ENCODE measurements around the gene CNNM2.

DNA sequence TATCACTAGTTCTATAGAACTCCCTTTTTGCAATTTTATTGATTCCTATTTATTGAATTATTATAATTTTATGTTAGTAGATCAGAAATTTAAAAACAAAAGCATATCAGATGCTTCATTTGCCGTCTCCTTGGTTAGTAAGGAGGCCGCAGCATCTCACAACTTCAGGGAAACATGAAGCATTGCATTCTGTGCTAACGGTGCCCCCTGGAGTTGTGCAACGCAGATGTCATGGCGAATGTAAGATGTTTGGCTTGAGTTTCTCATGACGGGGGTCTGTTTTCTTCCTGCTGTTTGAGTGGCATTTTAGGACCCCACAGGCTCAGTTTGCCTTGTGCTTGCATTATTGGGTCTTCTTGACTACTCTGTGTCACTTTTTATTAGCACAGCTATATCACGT lies 124.8 kb downstream of the CNNM2 start:
- TF ChIP-seq ZBTB8A (tag by site-specific recombination; IDR thresholded peaks at IDR 0.05) (no peak), ZNF140 (tag by site-specific recombination; IDR thresholded peaks at IDR 0.05) (no peak), KLF9 (tag by site-specific recombination; IDR thresholded peaks at IDR 0.05; ENCODE audit: low read depth) (no peak), YY1 (tag by site-specific recombination; IDR thresholded peaks at IDR 0.05) (no peak)
- TF ChIP-seq, protein P1, sequence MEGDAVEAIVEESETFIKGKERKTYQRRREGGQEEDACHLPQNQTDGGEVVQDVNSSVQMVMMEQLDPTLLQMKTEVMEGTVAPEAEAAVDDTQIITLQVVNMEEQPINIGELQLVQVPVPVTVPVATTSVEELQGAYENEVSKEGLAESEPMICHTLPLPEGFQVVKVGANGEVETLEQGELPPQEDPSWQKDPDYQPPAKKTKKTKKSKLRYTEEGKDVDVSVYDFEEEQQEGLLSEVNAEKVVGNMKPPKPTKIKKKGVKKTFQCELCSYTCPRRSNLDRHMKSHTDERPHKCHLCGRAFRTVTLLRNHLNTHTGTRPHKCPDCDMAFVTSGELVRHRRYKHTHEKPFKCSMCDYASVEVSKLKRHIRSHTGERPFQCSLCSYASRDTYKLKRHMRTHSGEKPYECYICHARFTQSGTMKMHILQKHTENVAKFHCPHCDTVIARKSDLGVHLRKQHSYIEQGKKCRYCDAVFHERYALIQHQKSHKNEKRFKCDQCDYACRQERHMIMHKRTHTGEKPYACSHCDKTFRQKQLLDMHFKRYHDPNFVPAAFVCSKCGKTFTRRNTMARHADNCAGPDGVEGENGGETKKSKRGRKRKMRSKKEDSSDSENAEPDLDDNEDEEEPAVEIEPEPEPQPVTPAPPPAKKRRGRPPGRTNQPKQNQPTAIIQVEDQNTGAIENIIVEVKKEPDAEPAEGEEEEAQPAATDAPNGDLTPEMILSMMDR (tag by site-specific recombination; IDR thresholded peaks at IDR 0.05): no peak

Measured in HEK293 (cell line).